ENCODE results near the gene AGA. TPM values are rescaled to one million over a fixed set of nuclear protein-coding genes. Genes with fewer than 3 reads are reported as not detected.

The AGA gene
- total RNA-seq, result 10 to 100 TPM in 2 of 4 donors, 1 to 10 TPM in 1, not detected in 1; 5.4 to 32.2 (median 22.1) TPM

DNA sequence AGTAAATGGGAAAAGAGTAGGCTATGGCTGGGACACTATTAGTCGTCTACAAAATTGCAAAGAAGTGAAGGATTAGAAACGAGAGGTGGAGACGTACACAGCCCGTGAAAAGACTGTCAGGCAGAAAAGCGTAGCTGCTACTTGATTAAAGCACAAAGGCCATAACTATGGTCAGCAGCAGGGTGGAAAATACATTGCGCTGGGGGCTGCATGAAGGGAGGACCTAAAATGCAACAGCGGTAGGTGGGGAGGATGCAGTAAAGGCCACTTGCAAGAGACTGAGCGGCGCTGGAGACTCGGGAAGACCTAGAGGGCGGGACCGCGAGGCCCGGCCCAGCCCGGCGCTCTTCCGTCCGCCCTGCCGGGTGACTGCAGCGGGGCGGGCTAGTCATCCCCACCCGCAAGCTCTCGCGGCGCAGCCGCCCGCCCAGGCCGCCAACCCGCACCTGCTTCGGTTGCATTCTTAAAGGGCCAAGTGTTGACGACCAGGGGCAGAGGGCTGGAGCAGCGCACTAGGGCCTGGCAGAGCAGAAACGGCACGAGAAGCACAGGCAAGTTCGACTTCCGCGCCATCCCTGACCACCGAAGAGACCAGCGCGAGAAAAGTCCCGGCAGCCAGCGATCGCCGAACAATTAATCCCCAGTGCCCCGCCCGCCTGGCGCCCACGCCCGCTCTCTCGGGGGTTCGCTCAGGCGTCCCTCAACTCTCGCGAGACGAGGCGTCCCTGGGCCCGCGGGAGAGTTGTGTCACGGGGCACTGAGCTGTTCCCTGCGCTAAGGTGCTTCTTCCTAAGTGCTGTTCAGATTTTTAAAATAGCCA is at the start of gene AGA:
Gene AGA (minus strand): TSS at position 635 of the 820 bp plus-strand sequence. CDS start 62 bp downstream, at position 573.
- in situ Hi-C loops (cut with MboI; ENCODE audit: low pct_ligation_motif_present in 1 of 4, low pct_unique_long_range_greater_than_20kb in 1 of 4, low sequenced_read_pairs in 3 of 4), result no loop called here

DNA sequence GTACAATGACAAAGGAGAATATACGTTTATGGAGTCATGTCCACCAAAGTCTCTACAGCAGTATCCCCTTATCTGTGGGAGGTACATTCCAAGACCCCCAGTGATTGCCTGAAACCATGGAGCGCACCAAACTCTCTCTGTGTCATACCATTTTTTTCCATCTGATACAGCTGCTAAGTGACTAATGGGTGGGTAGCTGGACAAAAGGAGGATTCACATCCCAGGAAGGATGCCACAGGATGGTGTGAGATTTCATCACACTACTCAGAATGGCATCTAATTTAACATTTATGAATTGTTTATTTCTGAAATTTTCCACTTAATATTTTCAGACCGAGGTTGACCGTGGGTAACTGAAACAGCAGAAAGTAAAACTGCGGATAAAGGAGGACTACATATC is 49.8 kb upstream of the AGA start:
- H3K27me3 ChIP-seq, result no peaks in the 10 kb centered on the region
- no peak overlapping the region for H3K27ac ChIP-seq
- 73 to 90% methylated on average over 4 to 5 of the region's 5 CpGs for WGBS, 2 donors (ENCODE audit: low coverage in 1 of 2)
- no peak for DNase-seq
- H3K9me3 ChIP-seq, result no peaks in the 10 kb centered on the region
- TF ChIP-seq, protein P1, sequence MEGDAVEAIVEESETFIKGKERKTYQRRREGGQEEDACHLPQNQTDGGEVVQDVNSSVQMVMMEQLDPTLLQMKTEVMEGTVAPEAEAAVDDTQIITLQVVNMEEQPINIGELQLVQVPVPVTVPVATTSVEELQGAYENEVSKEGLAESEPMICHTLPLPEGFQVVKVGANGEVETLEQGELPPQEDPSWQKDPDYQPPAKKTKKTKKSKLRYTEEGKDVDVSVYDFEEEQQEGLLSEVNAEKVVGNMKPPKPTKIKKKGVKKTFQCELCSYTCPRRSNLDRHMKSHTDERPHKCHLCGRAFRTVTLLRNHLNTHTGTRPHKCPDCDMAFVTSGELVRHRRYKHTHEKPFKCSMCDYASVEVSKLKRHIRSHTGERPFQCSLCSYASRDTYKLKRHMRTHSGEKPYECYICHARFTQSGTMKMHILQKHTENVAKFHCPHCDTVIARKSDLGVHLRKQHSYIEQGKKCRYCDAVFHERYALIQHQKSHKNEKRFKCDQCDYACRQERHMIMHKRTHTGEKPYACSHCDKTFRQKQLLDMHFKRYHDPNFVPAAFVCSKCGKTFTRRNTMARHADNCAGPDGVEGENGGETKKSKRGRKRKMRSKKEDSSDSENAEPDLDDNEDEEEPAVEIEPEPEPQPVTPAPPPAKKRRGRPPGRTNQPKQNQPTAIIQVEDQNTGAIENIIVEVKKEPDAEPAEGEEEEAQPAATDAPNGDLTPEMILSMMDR (IDR thresholded peaks at IDR 0.05), result no peak
- no peak for TF ChIP-seq EP300 (IDR thresholded peaks at IDR 0.05; ENCODE audit: low read depth)
- no peak for TF ChIP-seq POLR2A (IDR thresholded peaks at IDR 0.05)
- no peak for TF ChIP-seq POLR2AphosphoS5 (IDR thresholded peaks at IDR 0.05)
- in situ Hi-C loops (cut with MboI; ENCODE audit: low pct_ligation_motif_present in 1 of 4, low pct_unique_long_range_greater_than_20kb in 1 of 4, low sequenced_read_pairs in 3 of 4), result no loop called here
- no peak overlapping the region for H3K4me3 ChIP-seq
- H3K36me3 ChIP-seq, result no peaks in the 10 kb centered on the region
- no peaks in the 10 kb centered on the region for H3K4me1 ChIP-seq
- intact Hi-C loops (cut with DNase I; ENCODE audit: low total_unique reads), result no loop called here

More for the DNA sequence above, at the start of gene AGA:
- WGBS, 2 donors (ENCODE audit: low coverage in 1 of 2), result 0% methylated on average over 8 to 49 of the region's 60 CpGs
- DNase-seq, result peak; percentile 98
- H3K27me3 ChIP-seq, result no peaks in the 10 kb centered on the region
- no peaks in the 10 kb centered on the region for H3K9me3 ChIP-seq
- no peaks in the 10 kb centered on the region for H3K36me3 ChIP-seq
- H3K4me1 ChIP-seq, result peaks cover 0 to 18% (median 8%) of the 10 kb centered on the region in 4 donors
- peak within 1 kb of the TSS; percentile 92 to 96 (median 94) for H3K27ac ChIP-seq
- TF ChIP-seq POLR2A (IDR thresholded peaks at IDR 0.05) (peak; percentile 86), POLR2AphosphoS5 (IDR thresholded peaks at IDR 0.05) (peak; percentile 69 to 84 (median 75)), EP300 (IDR thresholded peaks at IDR 0.05; ENCODE audit: low read depth) (no peak)
- TF ChIP-seq, protein P1 (IDR thresholded peaks at IDR 0.05), result peak in 1 of 5 experiments; percentile 10
- H3K4me3 ChIP-seq, result peak within 1 kb of the TSS; percentile 49 to 73 (median 60)
- intact Hi-C loops (cut with DNase I; ENCODE audit: low total_unique reads), result no loop called here

DNA sequence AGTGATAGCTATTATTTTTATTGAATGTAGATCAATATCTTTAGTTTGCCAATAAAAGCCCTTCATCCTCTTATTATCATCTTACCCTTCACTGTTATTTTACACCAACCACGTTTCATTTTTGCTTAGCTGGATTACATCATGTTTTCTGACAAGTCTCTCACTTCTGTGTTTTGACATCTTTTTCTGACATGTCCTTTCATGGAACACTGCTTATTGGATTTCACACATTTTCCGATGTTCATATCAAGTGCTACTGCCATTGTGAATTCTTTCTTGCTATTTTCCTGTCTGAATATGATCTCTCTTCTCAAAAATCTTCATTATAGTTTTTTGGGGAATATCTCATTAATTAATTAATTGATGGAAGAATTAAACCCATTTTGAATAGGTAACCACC is 48.5 kb upstream of the AGA start:
- H3K9me3 ChIP-seq, result no peaks in the 10 kb centered on the region
- intact Hi-C loops (cut with DNase I; ENCODE audit: low total_unique reads) (no loop called here), in situ Hi-C loops (cut with MboI; ENCODE audit: low pct_ligation_motif_present in 1 of 4, low pct_unique_long_range_greater_than_20kb in 1 of 4, low sequenced_read_pairs in 3 of 4) (no loop called here)
- no peak overlapping the region for H3K4me3 ChIP-seq
- H3K27ac ChIP-seq, result no peak overlapping the region
- H3K36me3 ChIP-seq, result no peaks in the 10 kb centered on the region
- 62 to 65% methylated on average over 2 of the region's 2 CpGs for WGBS, 2 donors (ENCODE audit: low coverage in 1 of 2)
- H3K27me3 ChIP-seq, result no peaks in the 10 kb centered on the region
- DNase-seq, result no peak
- TF ChIP-seq, protein P1 (IDR thresholded peaks at IDR 0.05), result no peak
- TF ChIP-seq POLR2A (IDR thresholded peaks at IDR 0.05) (no peak), POLR2AphosphoS5 (IDR thresholded peaks at IDR 0.05) (no peak), EP300 (IDR thresholded peaks at IDR 0.05; ENCODE audit: low read depth) (no peak)
- H3K4me1 ChIP-seq, result no peaks in the 10 kb centered on the region

DNA sequence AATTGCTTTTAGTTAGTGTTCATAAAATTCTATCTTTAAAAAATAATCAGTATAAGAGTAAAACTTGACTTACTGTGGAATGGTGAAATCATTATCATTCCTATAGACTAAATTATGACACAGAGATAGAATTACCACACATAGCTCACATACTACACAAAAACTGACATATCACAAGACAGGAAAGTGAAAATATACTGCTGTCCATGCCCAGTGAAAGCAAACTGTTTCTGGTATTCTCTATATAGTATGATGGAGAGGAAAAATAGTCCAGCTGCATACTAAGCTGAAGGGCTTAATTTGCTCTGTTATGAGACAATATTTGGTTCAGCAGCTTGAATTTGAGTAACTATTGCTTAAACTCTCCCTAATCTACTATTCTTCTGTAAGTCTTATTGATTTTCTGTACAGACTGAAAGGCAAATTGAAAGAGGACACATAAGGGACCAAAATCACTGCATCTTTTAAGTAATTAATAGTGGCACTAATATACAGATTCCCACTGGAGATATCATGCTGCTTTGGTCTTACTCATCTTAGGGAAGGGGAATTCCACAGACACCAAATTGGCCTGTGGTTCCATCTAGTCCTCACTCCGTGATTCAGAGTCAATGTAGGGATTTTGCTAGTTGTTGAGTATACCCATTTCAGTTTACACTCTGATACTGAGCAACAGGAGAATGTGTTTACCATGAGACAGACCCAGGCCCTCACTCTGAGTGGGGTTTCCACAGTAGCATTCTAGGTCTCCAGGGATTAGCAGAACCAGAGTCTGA is 47.4 kb upstream of the AGA start:
- H3K36me3 ChIP-seq, result no peaks in the 10 kb centered on the region
- no peaks in the 10 kb centered on the region for H3K27me3 ChIP-seq
- WGBS, 2 donors (ENCODE audit: low coverage in 1 of 2), result 83% methylated on average over 1 of the region's 1 CpG; no CpG with 5 or more reads in 1 of the 2 donors
- intact Hi-C loops (cut with DNase I; ENCODE audit: low total_unique reads), result no loop called here
- DNase-seq, result no peak
- in situ Hi-C loops (cut with MboI; ENCODE audit: low pct_ligation_motif_present in 1 of 4, low pct_unique_long_range_greater_than_20kb in 1 of 4, low sequenced_read_pairs in 3 of 4), result no loop called here
- no peak overlapping the region for H3K27ac ChIP-seq
- H3K9me3 ChIP-seq, result no peaks in the 10 kb centered on the region
- TF ChIP-seq, protein P1 (IDR thresholded peaks at IDR 0.05), result no peak
- TF ChIP-seq POLR2A (IDR thresholded peaks at IDR 0.05), result no peak
- no peak for TF ChIP-seq EP300 (IDR thresholded peaks at IDR 0.05; ENCODE audit: low read depth)
- TF ChIP-seq POLR2AphosphoS5 (IDR thresholded peaks at IDR 0.05), result no peak
- no peaks in the 10 kb centered on the region for H3K4me1 ChIP-seq
- H3K4me3 ChIP-seq, result no peak overlapping the region
